Skeletal muscle cell (primary cell): Measurements from ENCODE around the gene C14orf119.
A peak's percentile ranks its signal among the peaks of the same experiment; 100 is the strongest.

Experiments used
- DNase-seq: peaks from one replicate; pipeline ENCODE4 v3.0.0-alpha.2; 2010; ENCODE audit warnings: low read depth
- H3K4me3 ChIP-seq: 2 replicates; pipeline ENCODE4 v1.5.1; 2011; ENCODE audit warnings: low read depth, mild to moderate bottlenecking, control low read depth, low read length, moderate library complexity

The C14orf119 gene

DNA sequence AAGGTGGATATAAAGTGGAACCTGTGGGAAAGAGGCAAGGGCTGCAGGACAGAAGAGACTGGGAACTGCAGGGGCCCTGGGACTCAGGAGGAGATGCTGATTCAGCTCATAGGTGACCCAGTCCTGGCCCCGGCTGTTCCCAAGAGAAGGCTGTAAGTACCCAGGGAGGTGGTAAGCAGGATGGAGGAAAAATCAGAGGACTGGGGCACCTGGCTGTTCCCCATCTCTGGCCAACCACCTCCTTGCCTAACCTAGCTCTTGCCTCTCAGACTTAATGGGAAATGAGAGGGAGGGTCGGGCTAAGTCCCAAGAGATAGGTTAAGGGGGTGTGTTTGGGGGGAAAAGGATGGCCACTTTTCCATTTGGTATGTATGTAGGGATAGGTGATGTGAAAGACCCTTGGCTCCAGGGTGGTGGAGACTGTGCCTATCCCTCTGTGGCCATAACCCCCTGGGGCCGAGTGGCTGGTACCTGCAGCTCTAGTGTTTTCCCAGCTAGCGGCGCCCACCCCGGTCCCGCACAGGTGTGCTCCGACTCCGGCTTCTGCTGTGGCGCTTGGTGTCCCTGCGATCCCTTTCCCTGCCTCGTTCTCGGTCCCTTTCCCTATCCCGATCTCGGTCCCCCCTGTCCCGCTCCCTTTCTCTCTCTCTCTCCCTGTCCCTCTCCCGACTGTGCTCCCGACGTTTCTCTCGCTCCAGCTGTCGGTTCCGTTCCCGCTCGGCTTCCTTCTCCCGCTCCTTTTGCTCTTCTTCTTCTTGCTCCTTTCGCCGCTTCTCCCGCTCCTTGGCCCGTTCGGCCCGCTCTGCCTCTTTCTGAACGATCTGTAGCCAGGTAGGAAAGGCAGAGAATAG lies 36.4 kb upstream of the C14orf119 start:
- H3K4me3 ChIP-seq: no peak overlapping the region
- DNase-seq: no peak

- DNase-seq: no peak
- no peak overlapping the region for H3K4me3 ChIP-seq
Measured at GRCh38 chr14:23060536-23061260, 34.6 kb upstream of the C14orf119 start.

DNA sequence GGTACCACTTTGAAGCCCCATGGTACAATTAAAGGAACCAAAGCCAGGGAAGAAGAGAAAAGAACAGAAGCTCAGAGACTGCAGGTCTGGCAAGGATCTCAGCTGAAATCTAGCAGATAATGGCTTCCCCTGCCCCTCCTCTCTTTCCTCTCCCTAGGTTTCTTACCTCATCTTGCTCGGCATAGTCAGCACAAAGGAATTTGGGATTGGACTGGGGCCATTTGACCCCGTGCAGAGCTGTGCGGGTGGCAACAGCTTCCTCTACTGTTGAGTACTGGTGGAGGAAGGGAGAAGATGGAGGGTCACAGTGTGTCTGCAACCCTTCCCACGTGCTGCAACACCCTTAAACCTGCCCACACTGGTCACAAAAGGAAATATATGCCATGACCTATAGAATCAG lies 33.3 kb upstream of the C14orf119 start:
- peak; percentile 83 for DNase-seq
- H3K4me3 ChIP-seq: no peak overlapping the region

GRCh38 chr14:23063601-23064000 lies 31.7 kb upstream of the C14orf119 start:
- no peak overlapping the region for H3K4me3 ChIP-seq
- no peak for DNase-seq

GRCh38 chr14:23066368-23066767 lies 28.9 kb upstream of the C14orf119 start:
- no peak overlapping the region for H3K4me3 ChIP-seq
- no peak for DNase-seq

DNA sequence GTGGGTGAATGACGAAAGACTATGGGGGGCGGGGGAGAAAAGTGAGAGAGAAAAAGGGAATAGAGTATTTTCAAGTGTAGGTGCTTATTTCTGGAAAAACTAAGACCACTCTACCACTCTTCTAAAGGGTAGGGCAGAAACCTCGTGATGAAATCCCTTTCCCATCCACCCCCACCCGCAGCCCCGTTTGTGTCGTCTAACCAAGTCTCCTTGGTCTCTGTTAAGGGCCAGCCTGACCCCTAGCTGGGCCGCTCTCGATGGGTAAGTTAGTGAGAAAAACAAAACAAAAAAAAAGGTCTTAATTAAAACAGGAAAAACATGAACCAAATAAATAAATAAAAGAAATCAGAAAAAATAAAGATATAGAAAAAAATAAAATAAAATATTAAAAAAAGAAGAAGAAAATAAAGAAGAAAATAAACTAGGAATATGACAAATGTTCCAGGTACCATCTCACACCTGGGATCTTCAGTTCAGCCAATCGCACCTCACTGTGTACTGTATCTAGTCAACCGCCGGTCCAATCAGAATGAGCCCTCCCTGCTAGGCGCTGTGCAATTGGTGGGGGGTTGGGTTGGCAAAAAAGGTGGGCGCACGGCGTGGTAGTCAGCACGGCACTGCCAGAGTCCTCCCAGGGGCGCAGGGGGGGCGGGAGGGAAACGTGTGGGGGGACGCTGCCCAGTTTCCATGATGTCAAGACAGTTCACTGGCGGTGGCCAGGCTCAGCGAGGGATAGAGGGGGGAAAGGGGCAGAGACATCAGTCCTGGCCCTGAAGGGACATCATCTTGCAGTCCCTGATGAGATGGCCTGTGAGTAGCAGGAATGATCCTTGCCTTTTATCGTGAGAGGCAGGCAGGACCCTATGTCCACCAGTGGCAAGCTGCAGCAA lies 28.2 kb upstream of the C14orf119 start:
- no peak overlapping the region for H3K4me3 ChIP-seq
- no peak for DNase-seq

DNA sequence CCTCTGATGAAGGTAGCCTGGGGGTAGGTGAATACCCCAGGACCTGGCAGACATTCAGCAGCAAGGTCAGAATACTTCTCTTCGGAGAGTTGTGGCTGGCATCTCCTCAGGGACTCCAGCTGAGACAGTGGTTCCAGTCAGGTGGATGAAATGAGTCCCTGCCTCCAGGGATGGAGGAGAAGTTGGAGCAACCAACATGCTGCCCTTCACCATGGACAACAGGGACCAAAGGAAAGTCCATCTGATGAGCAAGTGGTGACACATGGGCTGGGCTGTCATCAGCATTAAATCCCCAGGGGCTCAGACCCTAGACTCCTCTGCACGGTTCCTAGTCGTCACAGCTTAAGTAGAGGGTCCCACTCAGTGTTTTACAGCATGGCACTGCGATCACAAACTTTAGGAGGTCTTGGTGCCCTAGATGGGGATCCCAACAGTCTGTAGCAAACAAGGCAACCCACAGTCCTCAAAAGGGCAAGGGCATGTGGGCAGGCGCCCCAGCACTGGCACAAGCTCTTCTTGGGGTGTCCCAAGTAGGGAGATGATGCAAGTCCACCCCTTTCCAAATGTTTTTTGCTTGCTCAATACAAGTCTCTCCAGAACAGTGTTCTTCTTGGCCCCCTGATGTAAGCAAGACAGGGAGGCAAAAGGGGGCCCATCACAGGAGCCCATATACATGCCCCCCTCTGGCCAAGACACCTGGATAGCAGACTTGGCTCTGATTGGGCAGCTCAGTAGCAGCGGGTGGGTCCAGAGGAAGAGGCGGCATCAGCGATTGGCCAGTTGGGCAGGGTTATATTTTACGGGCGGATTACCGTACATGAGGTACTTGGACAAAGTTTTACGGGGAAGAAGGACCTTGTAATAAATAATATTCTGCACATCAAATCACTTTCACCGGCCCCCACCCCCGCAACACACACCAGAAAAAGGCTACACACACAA lies 27.2 kb upstream of the C14orf119 start:
- H3K4me3 ChIP-seq: no peak overlapping the region

DNA sequence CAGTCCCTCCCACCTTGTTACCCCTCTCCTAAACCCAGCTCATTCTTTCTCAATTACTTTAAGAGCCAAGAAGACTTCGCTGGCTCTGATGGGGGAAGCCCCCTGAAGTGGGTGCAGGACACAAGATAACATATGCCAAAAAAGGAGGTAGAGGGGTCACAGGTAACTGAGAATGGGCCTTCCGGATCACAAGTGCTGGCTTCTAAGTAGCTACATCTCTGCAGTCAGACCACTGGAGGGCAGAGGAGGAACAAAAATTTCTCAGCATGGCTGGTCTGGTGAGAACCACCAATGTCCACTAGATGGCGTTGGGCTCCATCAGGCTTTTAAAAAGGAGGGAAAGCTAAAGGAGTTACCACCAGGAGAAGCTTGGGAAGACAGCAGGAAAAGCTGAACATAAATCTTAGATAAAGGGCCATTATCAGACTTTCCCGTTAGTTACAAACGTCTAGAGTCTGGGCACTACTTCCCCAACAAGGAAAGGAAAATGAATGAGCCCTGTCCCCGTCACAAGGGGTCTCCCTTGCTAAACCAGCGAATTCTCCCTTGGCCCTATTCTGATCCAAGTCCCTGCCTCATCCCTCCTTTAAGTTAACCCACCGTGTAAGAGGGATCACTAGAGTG lies 26.4 kb upstream of the C14orf119 start:
- DNase-seq: peak; percentile 69
- H3K4me3 ChIP-seq: no peak overlapping the region

More for the DNA sequence above, 27.2 kb upstream of the C14orf119 start:
- DNase-seq: no peak

GRCh38 chr14:23069413-23069806 lies 25.9 kb upstream of the C14orf119 start:
- no peak for DNase-seq
- no peak overlapping the region for H3K4me3 ChIP-seq

- no peak for DNase-seq
- H3K4me3 ChIP-seq: peak overlapping the region; percentile 61
Measured at GRCh38 chr14:23070262-23071129, 24.8 kb upstream of the C14orf119 start.

- peak; percentile 86 for DNase-seq
Measured at GRCh38 chr14:23071244-23071920, 23.9 kb upstream of the C14orf119 start.

GRCh38 chr14:23071921-23072539 lies 23.3 kb upstream of the C14orf119 start:
- H3K4me3 ChIP-seq: no peak overlapping the region
- no peak for DNase-seq

More at GRCh38 chr14:23071244-23071920, 23.9 kb upstream of the C14orf119 start:
- H3K4me3 ChIP-seq: peak overlapping the region; percentile 61

- no peak for DNase-seq
- no peak overlapping the region for H3K4me3 ChIP-seq
Measured at GRCh38 chr14:23074906-23075305, 20.4 kb upstream of the C14orf119 start.

DNA sequence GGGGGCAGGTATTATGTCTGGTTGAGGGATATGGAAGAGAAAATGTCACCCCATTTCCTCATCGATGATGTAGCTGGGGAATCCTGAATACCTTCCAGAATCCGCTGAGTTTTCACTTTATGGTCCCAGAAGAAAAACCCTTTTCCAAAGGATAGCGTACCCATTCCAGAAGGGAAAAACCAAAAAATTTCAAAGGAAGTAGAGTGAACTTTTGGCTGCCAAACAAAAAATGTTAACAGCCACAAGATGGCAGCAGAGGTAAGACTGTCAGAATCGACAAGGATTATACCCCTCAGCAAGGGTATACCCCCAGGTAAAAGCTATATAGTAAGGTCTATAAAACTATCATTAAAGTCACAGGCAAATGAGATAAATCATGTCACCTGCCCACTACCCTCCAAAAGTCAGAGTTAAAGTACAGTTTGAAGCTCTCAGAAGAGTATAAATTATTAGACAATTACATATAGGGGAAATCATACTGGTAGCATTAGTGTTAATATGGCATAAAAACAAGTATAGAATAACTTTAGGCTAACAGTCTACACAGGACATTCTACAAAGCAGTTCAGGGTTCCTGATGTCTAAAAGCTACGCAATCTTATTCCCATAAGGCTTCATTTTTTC lies 18.4 kb upstream of the C14orf119 start:
- H3K4me3 ChIP-seq: no peak overlapping the region
- DNase-seq: no peak

DNA sequence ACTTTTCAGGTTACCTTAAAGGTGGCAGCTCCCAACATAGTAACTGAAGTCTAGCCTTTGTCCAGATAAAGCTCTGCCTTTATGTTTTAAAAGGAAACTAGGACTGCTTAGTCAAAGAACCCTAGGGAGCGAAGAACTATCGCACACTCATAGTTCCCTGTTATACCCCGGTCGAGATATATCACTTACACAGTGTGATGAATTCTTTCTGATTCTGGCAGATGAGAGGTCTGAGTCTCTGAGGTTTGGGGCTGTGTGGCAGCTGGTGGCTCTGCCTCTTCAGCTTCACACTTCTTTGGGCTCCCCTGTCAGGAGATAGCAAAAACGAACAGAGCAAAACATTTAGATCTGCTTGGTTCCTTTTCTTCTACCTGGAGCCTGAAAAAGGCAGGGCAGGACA lies 17.3 kb upstream of the C14orf119 start:
- no peak overlapping the region for H3K4me3 ChIP-seq
- no peak for DNase-seq

GRCh38 chr14:23078692-23079116 lies 16.6 kb upstream of the C14orf119 start:
- DNase-seq: peak; percentile 95
- no peak overlapping the region for H3K4me3 ChIP-seq
